ENCODE data around the gene TOM1.

The TOM1 gene

DNA sequence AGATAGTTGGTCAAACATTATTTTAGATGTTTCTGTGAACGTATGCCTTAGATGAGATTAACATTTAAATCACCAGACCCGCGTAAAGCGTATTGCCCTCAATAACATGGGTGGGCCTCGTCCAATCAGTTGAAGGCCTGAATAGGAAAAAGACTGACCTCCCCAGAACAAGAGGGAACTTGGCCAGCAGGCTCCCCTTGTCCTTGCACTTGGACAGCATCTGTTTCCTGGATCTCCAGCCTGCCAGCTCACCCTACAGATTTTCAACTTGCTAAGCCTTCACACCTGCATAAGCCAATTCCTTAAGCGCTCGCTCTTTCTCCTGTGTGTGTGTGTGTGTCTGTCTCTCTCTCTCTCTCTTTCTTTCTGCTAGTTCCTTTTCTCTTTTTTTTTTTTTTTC is 8.2 kb downstream of the TOM1 start:
- DNase-seq, result peak in 1 of 2 experiments; percentile 8

DNA sequence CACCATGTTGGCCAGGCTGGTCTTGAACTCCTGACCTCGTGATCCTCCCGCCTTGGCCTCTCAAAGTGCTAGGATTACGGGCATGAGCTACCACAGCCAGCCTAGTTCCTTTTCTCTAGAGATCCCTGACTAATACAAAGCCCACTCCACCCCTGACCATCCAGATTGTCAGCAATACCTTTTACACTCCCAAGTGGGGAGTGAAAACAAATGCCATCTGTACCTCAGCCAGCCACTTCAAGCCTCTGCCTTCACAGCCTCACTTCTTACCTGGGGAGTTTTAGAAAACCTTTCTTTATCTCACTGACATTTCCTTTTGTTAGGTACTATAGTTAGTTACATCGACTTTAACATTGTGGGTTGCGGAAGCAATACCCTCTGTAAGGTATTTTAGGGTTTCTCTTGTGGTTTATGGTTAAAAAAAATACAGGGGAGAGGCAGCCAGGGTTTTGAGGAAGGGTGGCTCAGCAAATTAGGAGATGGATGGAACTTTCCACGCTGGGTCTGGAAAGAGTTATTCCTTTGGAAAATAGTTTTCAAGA is 8.9 kb downstream of the TOM1 start:
- DNase-seq, result peak; percentile 13 to 19

DNA sequence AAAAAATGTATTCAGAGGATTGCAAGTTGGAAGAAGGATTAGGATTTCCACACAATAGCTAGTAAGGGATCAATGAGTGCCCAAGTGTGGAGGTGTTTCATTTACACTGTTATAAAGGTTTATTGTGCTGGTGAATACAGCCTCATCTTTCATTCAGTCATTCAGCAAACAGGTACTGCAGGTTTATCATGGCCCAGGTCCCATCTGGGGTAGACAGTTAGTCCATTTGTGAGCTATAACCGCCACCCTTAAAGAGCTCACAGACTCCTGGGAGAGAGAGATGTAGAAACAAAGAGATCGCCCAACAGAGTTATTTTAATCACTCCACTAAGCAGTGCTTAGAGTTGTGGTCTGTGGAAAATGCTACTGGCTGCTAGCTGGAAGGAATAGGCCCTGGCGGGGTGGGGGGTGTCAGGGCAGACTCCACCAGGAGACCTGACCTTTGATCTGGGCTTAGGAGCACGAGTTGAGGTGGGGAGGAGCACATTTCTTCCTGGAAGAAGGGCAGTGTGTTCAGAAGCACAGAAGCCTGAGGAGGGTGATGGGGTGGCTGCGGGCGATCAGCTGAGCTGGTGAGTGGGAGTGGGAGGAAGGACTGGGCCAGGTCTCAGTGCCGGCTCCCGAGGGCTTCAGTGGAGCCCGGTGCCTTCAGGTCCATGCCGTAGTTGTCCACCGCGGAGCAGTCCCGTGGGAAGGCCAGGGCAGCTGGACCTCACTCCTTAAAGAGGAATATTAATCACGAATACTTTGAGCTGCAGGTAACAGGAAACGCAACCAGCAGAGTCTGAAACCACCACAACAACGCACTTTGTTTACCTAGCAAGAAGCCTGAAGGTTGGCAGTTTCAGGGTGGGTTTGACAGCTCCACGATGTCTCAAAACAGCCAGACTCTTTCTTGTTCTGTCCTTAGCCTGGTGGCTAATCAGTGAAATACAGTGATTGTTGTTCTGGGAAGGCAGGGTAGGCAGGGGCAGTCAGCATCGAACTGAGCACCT is 11.2 kb downstream of the TOM1 start:
- DNase-seq, result peak in 1 of 2 experiments; percentile 20

DNA sequence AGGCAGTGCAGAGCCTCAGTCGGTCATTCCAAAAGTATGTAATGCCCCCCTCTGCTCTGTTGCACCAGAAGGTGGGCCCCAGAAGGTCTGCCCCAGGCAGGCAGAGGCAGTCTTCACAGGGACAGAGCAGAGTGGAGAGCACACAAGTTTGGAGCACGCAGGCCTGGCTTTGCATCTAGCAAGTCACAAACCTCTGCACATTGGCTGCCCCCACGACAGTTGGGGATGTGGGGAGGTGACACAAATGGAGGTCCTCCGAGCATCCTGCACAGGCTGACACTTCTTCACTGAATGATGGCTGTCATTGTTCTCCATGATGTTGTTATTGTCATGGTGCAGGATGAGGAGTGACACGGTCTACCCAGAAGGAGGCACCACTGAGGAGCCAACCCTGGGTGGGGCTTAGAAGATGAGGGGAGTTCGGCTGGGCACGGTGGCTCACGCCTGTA is 11.9 kb downstream of the TOM1 start:
- DNase-seq, result peak in 1 of 2 experiments; percentile 14

GRCh38 chr22:35312198-35313059 is 12.7 kb downstream of the TOM1 start:
- peak in 1 of 2 experiments; percentile 22 for DNase-seq

DNA sequence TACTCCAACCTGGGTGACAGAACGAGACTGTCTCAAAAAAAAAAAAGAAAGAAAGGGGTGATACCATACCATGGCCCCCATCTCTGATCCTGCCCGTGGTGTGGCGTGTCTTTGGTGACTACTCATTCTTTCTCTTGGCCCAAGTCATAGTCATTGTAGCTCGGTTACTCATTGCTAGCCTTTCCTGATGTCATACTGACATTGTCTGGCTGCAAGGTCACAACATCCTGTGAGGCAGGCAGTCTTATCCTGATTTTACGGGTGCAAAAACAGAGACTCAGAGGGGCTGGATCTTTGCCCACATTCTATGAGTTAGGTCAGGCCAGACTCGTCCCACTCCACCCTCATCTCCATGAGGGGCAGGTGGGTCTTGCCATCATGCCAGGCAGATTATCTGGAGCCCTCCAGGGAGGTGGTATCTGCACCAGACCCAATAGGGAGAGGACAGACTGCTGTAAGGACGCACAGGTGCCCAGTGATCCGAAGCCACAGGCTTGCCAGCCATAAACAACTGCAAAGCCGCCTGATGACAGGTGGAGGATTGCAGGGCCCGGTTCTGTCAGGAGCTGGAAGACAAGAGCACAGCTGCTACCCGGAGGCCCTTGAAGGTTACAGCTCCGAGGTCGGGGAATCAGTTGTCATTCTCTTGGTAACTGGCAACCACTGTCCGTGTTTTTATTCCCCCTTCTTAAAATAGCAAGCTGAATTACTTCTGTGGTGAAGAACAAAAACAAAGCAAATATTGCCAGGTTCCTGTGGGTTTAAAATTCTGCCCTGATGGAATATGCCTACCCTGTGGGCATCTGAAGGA is 13.8 kb downstream of the TOM1 start:
- peak; percentile 46 to 52 for DNase-seq

DNA sequence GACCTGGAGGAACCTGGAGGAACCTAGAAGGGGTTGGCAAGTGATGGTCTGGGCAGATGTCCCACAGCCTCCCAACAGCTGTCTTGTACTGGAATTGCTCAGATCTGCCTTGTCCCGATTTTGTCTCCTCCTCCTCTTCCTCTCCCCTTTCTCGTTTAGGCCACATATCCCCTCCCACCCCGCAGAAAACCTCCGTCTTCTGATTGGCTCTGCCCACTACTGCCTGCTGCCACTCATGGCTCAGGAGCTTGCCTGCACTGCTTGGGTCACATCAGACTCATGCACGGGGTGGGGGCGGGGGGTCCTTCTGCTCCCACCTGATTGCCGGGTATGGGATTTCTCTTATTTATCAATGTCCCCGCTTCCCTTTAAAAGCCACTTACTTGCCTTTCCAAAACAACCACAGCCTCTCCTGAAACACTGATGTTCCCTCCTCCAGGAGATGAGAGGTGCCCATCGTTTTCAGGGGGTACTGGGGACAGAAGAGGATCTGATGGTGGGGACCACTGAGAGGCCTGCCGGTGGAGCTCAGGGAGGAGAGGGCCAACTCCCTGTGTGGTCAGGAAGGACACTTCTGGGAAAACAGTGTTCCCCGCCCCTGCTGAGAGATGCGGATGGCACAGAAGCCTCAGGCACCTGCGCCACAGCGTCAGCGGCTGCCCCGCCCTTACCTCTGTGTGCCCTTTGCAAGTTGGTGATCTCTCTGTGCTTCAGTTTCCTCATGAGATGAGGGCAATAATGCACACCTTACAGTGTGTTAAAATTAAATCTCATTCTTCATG is 14.7 kb downstream of the TOM1 start:
- no peak for DNase-seq

DNA sequence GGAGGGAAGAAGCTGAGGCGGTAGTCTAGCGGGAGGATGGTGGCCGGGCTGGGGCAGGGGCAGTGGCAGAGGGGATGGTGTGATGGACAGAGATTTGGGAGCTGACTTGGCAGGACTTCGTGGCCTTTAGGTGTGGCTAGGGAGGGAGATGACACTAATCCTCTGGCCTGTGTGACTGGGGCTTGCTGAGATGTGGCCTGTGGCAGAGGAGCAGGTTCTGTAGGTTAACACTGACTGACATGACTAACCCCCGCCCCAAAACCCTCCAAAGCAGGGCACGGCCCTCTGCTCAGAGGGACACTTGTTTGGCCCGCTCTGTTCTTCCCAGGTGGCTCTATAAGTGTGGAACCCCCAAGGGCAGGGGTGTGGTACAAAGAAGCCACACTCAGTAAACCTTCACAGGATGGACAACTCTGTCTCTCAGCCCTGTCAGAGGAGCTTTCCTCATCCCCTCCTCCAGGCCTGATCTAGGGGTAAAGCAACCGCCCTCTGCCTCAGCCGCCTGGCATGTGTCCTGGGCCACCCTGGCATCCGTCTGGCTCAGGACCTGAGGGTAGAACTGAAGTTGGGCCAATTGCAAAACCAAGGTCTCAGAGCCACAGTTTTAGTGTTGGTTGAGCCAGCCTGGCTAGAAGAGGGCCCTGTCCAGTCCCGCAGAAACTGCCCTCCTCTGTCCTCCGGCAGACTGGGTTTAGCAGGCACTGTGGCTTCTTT is 15.6 kb downstream of the TOM1 start:
- no peak for DNase-seq

DNA sequence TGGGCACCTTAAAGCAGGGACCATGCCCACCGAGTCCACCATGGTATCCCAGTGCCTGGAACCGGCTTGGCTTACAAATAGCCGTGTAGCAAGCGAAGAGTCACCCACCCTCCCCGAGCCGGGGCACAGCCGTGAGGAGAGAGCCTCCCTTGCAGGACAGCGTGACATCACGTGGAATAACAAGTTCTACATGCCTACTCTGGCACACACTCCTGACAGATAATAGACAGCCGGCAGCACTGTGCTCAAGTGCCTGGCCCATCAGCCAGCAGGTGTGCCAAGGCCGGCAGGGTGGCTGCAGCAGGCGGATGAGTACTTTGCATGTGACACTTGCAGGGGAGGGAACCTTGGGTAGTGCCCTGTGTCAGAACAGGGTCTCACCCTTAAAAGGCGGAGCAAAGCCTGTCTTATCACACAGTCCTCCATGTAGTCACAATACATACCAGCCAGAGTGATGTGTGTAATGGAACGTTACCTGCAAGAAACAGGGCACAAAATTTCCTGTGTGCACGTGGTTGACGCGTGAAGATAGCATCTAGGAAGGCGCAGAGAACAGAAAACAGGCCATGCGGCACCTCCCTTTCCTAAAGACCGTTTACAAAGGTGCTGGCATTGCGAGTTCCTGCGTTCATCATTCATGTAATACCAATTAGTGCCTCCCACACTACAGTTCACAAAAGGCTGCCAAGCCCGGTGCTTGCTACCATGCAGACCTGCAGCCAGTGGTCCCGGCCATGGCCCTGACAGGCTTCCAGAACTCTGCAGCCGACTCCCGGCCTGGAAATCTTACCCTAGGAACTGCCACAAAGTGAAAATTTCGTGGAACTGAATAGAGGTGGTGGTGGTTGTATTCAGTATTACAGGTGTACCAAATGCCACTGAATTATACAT is 16.4 kb downstream of the TOM1 start:
- no peak for DNase-seq

DNA sequence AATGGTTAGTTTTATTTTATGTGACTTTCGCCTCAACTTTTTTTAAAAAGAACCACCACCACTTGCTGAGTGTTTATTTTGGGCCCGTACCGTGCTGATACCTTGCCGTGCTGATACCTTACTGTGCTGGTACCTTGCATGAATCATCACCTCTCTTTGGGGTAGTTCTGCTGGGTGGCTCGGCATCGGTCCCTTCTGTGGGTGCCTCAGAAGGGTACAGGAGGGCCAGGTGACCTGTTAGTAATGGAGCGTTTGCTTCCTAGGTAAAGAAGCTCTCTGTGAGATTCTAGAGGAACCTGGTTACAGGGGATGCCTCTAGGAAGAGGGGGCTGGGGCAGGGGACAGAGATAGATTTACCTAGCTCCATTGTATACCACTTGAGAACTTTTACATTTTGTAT is 17.1 kb downstream of the TOM1 start:
- DNase-seq, result no peak

GRCh38 chr22:35317680-35318290 is 18.1 kb downstream of the TOM1 start:
- no peak for DNase-seq

GRCh38 chr22:35318346-35319215 is 18.9 kb downstream of the TOM1 start:
- no peak for DNase-seq

DNA sequence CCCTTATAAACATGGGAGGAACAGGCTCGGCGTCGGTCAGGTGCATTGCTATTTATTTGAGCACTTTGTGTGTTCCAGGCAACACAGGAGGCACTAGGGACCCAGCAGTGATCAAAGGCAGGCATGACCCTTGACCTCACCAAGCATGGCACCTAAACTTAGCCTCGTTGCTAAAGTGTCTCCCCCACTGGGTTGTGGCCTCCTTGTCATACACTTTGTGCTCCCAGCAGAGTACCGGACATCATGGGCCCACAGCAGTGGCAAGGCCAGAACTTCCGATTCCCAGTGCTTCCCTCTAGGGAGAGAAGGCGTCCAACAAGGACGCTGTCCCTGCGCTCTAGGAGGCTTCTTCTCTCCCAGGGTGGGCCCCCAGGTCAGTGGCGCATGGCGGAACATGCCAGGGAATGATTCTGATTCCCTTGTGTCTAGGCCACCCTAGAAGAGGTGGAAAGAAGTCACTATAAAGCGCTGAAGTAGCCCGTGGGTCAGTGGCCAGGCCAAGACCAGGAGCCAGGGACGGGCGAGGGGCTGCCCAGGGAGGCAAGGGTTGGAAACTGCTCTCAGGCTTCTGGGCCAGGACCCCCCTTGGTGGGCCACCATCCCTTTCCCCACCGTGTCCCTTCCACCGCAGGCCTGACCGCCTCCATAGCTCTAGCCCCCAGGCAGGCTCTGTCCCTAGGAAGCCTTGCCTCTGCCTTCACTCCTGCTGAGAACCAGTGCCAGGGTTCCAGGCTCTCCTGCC is 19.7 kb downstream of the TOM1 start:
- no peak for DNase-seq

- DNase-seq, result no peak
These were observed 22.4 kb downstream of the TOM1 start for GRCh38 chr22:35322126-35322525.

GRCh38 chr22:35322893-35323292 is 23.2 kb downstream of the TOM1 start:
- no peak for DNase-seq

DNA sequence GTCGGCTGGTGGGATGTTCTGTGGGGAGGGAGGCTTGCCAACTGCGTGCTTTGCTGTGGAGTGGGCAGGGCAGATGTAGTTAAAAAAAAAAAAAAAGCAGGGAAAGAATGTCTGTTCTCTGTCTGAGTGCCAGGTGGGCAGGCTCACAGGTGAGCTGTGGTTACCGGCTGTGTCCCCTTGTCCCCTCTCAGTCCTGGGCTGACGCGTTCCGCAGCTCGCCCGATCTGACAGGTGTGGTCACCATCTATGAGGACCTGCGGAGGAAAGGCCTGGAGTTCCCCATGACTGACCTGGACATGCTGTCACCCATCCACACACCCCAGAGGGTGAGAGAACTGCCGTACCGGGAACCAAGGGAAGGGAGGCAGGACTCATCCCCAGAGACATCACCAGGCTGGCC is 23.6 kb downstream of the TOM1 start:
- DNase-seq, result no peak

DNA sequence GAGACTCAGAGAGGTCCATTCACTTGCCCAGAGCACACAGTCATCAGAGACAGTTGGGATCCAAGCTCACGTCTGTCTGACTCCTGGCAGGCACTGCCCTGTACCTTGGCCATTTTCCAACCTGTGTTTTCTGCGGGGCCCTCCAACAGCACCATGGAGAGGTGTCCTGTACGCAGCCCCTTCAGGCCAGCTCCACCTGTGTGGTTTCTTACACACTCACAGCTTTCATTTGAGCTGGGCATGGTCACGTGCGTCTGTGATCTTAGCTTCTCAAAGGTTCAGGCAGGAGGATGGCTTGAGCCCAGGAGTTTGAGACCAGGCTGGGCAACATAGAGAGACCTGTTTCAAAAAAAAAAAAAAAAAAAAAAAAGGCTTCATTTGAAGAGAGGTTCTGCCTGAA is 24.4 kb downstream of the TOM1 start:
- no peak for DNase-seq

DNA sequence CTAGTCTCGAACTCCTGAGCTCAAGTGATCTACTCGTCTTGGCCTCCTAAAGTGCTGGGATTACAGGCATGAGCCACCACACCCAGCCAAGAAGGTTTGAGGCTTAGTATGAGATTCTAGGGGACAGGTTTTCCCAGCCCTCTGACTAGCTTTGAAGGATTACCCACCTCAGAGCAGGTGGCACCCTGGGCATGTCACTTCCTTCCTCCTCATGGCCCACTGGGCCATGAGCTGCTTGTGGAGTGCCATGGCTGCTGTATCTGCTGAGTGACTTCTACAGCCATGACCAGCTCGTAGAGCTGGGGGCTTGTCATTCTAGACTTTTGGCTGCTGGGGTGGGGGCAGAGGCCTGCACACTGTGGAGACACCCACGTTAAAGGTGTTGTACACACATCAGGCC is 25.1 kb downstream of the TOM1 start:
- no peak for DNase-seq
